ENCODE data around the gene ITGAD. TPM values are rescaled to one million over a fixed set of nuclear protein-coding genes. Genes with fewer than 3 reads are reported as not detected.

ITGAD gene
- total and polyA plus RNA-seq, 4 donors = 0.04 to 3.6 (median 2.1) TPM

DNA sequence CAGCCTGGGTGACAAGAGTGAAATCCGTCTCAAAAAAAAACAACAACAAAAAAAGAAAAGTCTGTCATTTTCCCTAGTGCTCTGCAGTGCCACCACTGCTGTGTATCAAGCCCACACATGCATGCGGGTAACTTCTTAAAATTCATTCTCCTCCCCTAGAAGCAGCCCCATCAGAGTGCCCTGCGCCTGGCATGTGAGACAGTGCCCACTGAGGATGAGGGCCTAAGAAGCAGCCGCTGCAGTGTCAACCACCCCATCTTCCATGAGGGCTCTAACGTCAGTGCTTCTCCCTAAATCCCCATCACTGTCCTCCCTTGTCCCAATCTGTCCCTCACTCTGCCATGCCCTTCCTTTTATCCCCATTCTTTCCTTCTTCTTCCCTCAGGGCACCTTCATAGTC is 24.8 kb downstream of the ITGAD start:
- WGBS = 89% methylated on average over 5 of the region's 5 CpGs
- no peaks in the 10 kb centered on the region for H3K4me1 ChIP-seq (ENCODE audit: control insufficient read depth in 4 of 4, insufficient read depth in 4 of 4, low read length in 3 of 4)
- H3K9me3 ChIP-seq (ENCODE audit: control insufficient read depth in 4 of 4, low read length in 3 of 4) = peaks cover 0 to 1% (median 0%) of the 10 kb centered on the region in 4 donors
- H3K4me3 ChIP-seq (ENCODE audit: low read depth in 1 of 3, low read length in 3 of 3) = no peak overlapping the region
- DNase-seq (ENCODE audit: low spot score) = no peak
- H3K27ac ChIP-seq (ENCODE audit: low read depth in 1 of 2, low read length in 2 of 2) = no peak overlapping the region
- no peak overlapping the region for H3K9ac ChIP-seq (ENCODE audit: low read depth in 1 of 2, low read length in 2 of 2)
- H3K36me3 ChIP-seq (ENCODE audit: control insufficient read depth in 4 of 4, insufficient read depth in 3 of 4, low read depth in 1 of 4, low read length in 3 of 4) = no peaks in the 10 kb centered on the region
- no peaks in the 10 kb centered on the region for H3K27me3 ChIP-seq (ENCODE audit: control insufficient read depth in 4 of 4, insufficient read depth in 4 of 4, low read length in 3 of 4)
- TF ChIP-seq HNF4A (conservative IDR thresholded peaks at IDR 0.05) (no peak), TAF1 (conservative IDR thresholded peaks at IDR 0.05) (no peak), RXRA (IDR thresholded peaks at IDR 0.05) (no peak), HNF4G (IDR thresholded peaks at IDR 0.05) (no peak), JUND (IDR thresholded peaks at IDR 0.05) (no peak), EGR1 (IDR thresholded peaks at IDR 0.05; ENCODE audit: low read depth in 2 of 2) (no peak), YY1 (IDR thresholded peaks at IDR 0.05) (no peak), GABPA (IDR thresholded peaks at IDR 0.05 in 1 of 2, conservative IDR thresholded peaks at IDR 0.05 in 1 of 2) (no peak), MAX (IDR thresholded peaks at IDR 0.05) (no peak), NR2F2 (IDR thresholded peaks at IDR 0.05) (no peak), FOXA1 (IDR thresholded peaks at IDR 0.05) (no peak), RAD21 (IDR thresholded peaks at IDR 0.05) (no peak), FOXA2 (IDR thresholded peaks at IDR 0.05) (no peak), ZBTB33 (IDR thresholded peaks at IDR 0.05) (no peak), SP1 (IDR thresholded peaks at IDR 0.05) (no peak)
- TF ChIP-seq, protein P1, sequence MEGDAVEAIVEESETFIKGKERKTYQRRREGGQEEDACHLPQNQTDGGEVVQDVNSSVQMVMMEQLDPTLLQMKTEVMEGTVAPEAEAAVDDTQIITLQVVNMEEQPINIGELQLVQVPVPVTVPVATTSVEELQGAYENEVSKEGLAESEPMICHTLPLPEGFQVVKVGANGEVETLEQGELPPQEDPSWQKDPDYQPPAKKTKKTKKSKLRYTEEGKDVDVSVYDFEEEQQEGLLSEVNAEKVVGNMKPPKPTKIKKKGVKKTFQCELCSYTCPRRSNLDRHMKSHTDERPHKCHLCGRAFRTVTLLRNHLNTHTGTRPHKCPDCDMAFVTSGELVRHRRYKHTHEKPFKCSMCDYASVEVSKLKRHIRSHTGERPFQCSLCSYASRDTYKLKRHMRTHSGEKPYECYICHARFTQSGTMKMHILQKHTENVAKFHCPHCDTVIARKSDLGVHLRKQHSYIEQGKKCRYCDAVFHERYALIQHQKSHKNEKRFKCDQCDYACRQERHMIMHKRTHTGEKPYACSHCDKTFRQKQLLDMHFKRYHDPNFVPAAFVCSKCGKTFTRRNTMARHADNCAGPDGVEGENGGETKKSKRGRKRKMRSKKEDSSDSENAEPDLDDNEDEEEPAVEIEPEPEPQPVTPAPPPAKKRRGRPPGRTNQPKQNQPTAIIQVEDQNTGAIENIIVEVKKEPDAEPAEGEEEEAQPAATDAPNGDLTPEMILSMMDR (IDR thresholded peaks at IDR 0.05; ENCODE audit: low read depth, low read length, missing input control) = no peak
- TF ChIP-seq, protein P2, sequence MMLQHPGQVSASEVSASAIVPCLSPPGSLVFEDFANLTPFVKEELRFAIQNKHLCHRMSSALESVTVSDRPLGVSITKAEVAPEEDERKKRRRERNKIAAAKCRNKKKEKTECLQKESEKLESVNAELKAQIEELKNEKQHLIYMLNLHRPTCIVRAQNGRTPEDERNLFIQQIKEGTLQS (IDR thresholded peaks at IDR 0.05) = no peak
- TF ChIP-seq, protein P3, sequence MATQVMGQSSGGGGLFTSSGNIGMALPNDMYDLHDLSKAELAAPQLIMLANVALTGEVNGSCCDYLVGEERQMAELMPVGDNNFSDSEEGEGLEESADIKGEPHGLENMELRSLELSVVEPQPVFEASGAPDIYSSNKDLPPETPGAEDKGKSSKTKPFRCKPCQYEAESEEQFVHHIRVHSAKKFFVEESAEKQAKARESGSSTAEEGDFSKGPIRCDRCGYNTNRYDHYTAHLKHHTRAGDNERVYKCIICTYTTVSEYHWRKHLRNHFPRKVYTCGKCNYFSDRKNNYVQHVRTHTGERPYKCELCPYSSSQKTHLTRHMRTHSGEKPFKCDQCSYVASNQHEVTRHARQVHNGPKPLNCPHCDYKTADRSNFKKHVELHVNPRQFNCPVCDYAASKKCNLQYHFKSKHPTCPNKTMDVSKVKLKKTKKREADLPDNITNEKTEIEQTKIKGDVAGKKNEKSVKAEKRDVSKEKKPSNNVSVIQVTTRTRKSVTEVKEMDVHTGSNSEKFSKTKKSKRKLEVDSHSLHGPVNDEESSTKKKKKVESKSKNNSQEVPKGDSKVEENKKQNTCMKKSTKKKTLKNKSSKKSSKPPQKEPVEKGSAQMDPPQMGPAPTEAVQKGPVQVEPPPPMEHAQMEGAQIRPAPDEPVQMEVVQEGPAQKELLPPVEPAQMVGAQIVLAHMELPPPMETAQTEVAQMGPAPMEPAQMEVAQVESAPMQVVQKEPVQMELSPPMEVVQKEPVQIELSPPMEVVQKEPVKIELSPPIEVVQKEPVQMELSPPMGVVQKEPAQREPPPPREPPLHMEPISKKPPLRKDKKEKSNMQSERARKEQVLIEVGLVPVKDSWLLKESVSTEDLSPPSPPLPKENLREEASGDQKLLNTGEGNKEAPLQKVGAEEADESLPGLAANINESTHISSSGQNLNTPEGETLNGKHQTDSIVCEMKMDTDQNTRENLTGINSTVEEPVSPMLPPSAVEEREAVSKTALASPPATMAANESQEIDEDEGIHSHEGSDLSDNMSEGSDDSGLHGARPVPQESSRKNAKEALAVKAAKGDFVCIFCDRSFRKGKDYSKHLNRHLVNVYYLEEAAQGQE (IDR thresholded peaks at IDR 0.05) = no peak
